Mammary epithelial cell (primary cell): Measurements from ENCODE around the gene ZNF662.

ENCODE experiments used
- CTCF ChIP-seq, 2 donors: IDR thresholded peaks in 1 of 2; conservative IDR thresholded peaks in 1 of 2; 2 replicates each; pipeline ENCODE4 v1.5.1; 2011 to 2012; ENCODE audit warnings: inconsistent platforms in 2 of 2, low read length in 2 of 2, mild to moderate bottlenecking in 2 of 2, control low read depth in 1 of 2, low read depth in 1 of 2; ENCODE audit not compliant: insufficient read depth in 1 of 2; ENCODE audit errors: extremely low read depth in 1 of 2
- EZH2 ChIP-seq: IDR thresholded peaks from 2 replicates; pipeline ENCODE4 v1.6.1; 2012; ENCODE audit warnings: low read length, inconsistent platforms, borderline replicate concordance

GRCh38 chr3:42904076-42904475 is 1.9 kb upstream of the ZNF662 start:
- TF ChIP-seq CTCF (conservative IDR thresholded peaks at IDR 0.05 in 1 of 2, IDR thresholded peaks at IDR 0.05 in 1 of 2; ENCODE audit: extremely low read depth in 1 of 2, insufficient read depth in 1 of 2, low read depth in 1 of 2, low read length in 2 of 2) (no peak), EZH2 (no peak)
